HCT116 (cell line): Measurements from ENCODE around the gene GDE1. TPM values are rescaled to one million over a fixed set of nuclear protein-coding genes. Genes with fewer than 3 reads are reported as not detected.

Experiments
- ATAC-seq: fragments of 200-7000 bp; cut with Tn5 transposase; 2 replicates; pipeline ENCODE4 v1.9.1; 2020; ENCODE audit warnings: mild to moderate bottlenecking, moderate library complexity
- BruUV-seq: library from RNA; stranded (reverse); fragments of 400-500 nt; replicated peaks from 2 replicates; lab custom pipeline; 2021; lab: Mats Ljungman, UMichigan
- CTCF ChIA-PET: fragments of 300-600 bp; sonication (Branson Sonifier 250); formaldehyde crosslinking; loops from one replicate; lab custom pipeline; 2021; ENCODE audit warnings: antibody characterized with exemption; lab: Charles Lee
- POLR2A ChIA-PET: fragments of 300-600, 350-600 bp; sonication (Branson Sonifier 250); formaldehyde crosslinking; loops from one replicate; lab custom pipeline; 2021; ENCODE audit warnings: antibody characterized with exemption; lab: Charles Lee
- RAD21 ChIA-PET, 2 experiments: fragments of 300-600 bp; sonication (Branson Sonifier 250); formaldehyde crosslinking; loops; one replicate each; lab custom pipeline; 2023; ENCODE audit warnings: low total read pairs in 2 of 2; ENCODE audit not compliant: uncharacterized antibody in 2 of 2, unreplicated experiment in 2 of 2, low non-redundant PET in 1 of 2; lab: Charles Lee
- DNase-seq: peaks from one replicate; pipeline ENCODE4 v3.0.0-alpha.2; 2010; ENCODE audit warnings: low read depth, low spot score
- H2AFZ ChIP-seq: fragments of 200-600 bp; shearing (Covaris generic), sonication (generic); 2 replicates; pipeline ENCODE4 v1.6.1; 2017; ENCODE audit warnings: low read depth, mixed run types, mixed read lengths, antibody characterized with exemption, low read length; ENCODE audit not compliant: poor library complexity, severe bottlenecking
- H3K27ac ChIP-seq: 2 replicates; pipeline ENCODE4 v1.5.1; 2012; ENCODE audit warnings: low read depth, low read length
- H3K27me3 ChIP-seq: fragments of 200-600 bp; sonication (generic); 2 replicates; pipeline ENCODE4 v1.6.1; 2016; ENCODE audit warnings: mixed run types, low read length, mixed read lengths; ENCODE audit not compliant: insufficient read depth
- H3K36me3 ChIP-seq, 2 experiments: fragments of 200-500 bp in 1 of 2; fragments of 200-600 bp in 1 of 2; sonication (Bioruptor generic) in 1 of 2; sonication (generic) in 1 of 2; 2 replicates each; pipeline versions ENCODE4 v1.5.1 to v1.6.1; 2014 to 2016; ENCODE audit warnings: low read length in 2 of 2, inconsistent platforms in 1 of 2, mixed read lengths in 1 of 2, mixed run types in 1 of 2; ENCODE audit not compliant: insufficient read depth in 2 of 2, control insufficient read depth in 1 of 2
- H3K4me1 ChIP-seq, 2 experiments: fragments of 200-600 bp in 1 of 2; sonication (generic) in 1 of 2; 2 replicates each; pipeline versions ENCODE4 v1.5.1 to v1.6.1; 2012 to 2017; ENCODE audit warnings: low read length in 2 of 2, inconsistent platforms in 1 of 2, mild to moderate bottlenecking in 1 of 2, mixed read lengths in 1 of 2, mixed run types in 1 of 2, moderate library complexity in 1 of 2; ENCODE audit not compliant: insufficient read depth in 2 of 2, control insufficient read depth in 1 of 2
- H3K4me2 ChIP-seq: fragments of 200-600 bp; sonication (generic); 2 replicates; pipeline ENCODE4 v1.6.1; 2017; ENCODE audit warnings: mixed run types, low read length, mixed read lengths
- H3K4me3 ChIP-seq, 2 experiments: fragments of 200-600 bp in 1 of 2; sonication (generic) in 1 of 2; replicated peaks in 1 of 2; 2 replicates each; pipeline ENCODE4 v1.5.1; 2011 to 2016; ENCODE audit warnings: low read length in 2 of 2, control low read depth in 1 of 2, low read depth in 1 of 2, mild to moderate bottlenecking in 1 of 2, mixed read lengths in 1 of 2, mixed run types in 1 of 2
- H3K79me2 ChIP-seq: fragments of 200-600 bp; sonication (generic); 2 replicates; pipeline ENCODE4 v1.6.1; 2017; ENCODE audit warnings: mild to moderate bottlenecking, mixed run types, low read length, moderate library complexity, mixed read lengths; ENCODE audit not compliant: insufficient read depth
- H3K9ac ChIP-seq: fragments of 200-600 bp; sonication (generic); 2 replicates; pipeline ENCODE4 v1.6.1; 2016; ENCODE audit warnings: low read length, mixed read lengths
- H3K9me2 ChIP-seq: fragments of 200-600 bp; sonication (generic), shearing (Covaris generic); 2 replicates; pipeline ENCODE4 v1.6.1; 2017; ENCODE audit warnings: mixed run types, mild to moderate bottlenecking, moderate library complexity; ENCODE audit not compliant: insufficient read depth
- H3K9me3 ChIP-seq, 2 experiments: fragments of 200-500 bp in 1 of 2; fragments of 200-600 bp in 1 of 2; sonication (Bioruptor generic) in 1 of 2; sonication (generic) in 1 of 2; 2 replicates each; pipeline ENCODE4 v1.6.1; 2014 to 2017; ENCODE audit warnings: low read length in 2 of 2, mixed read lengths in 2 of 2, inconsistent platforms in 1 of 2, low read depth in 1 of 2, mild to moderate bottlenecking in 1 of 2, mixed run types in 1 of 2, moderate library complexity in 1 of 2; ENCODE audit not compliant: control insufficient read depth in 1 of 2, insufficient read depth in 1 of 2
- H4K20me1 ChIP-seq: fragments of 200-600 bp; sonication (generic), shearing (Covaris generic); 2 replicates; pipeline ENCODE4 v1.6.1; 2017; ENCODE audit warnings: mixed run types, mild to moderate bottlenecking, moderate library complexity; ENCODE audit not compliant: insufficient read depth
- ATF3 ChIP-seq: IDR thresholded peaks from 2 replicates; pipeline ENCODE4 v1.6.1; 2012
- CBX3 ChIP-seq: IDR thresholded peaks from 2 replicates; pipeline ENCODE4 v1.6.1; 2012; ENCODE audit warnings: low read depth
- EGR1 ChIP-seq: IDR thresholded peaks from 2 replicates; pipeline ENCODE4 v1.6.1; 2012; ENCODE audit warnings: low read depth
- ELF1 ChIP-seq: IDR thresholded peaks from 2 replicates; pipeline ENCODE4 v1.6.1; 2012; ENCODE audit warnings: low read depth, borderline replicate concordance
- EZH2 ChIP-seq: fragments of 200-600 bp; sonication (generic); IDR thresholded peaks from 2 replicates; pipeline ENCODE4 v1.6.1; 2017; ENCODE audit warnings: antibody characterized with exemption, mixed run types
- JUND ChIP-seq: IDR thresholded peaks from 2 replicates; pipeline ENCODE4 v1.6.1; 2012
- MAX ChIP-seq: IDR thresholded peaks from 2 replicates; pipeline ENCODE4 v1.6.1; 2012
- POLR2A ChIP-seq: IDR thresholded peaks from 2 replicates; pipeline ENCODE4 v1.7.0; 2011; ENCODE audit warnings: borderline replicate concordance; ENCODE audit not compliant: insufficient read depth, insufficient read length; ENCODE audit errors: extremely low read depth
- POLR2AphosphoS5 ChIP-seq: IDR thresholded peaks from 2 replicates; pipeline ENCODE4 v1.6.1; 2011; ENCODE audit warnings: mild to moderate bottlenecking, low read depth, low read length, moderate library complexity
- REST ChIP-seq: IDR thresholded peaks from 2 replicates; pipeline ENCODE4 v1.6.1; 2012; ENCODE audit warnings: low read depth
- SRF ChIP-seq: IDR thresholded peaks from 2 replicates; pipeline ENCODE4 v1.6.1; 2012; ENCODE audit warnings: low read depth
- YY1 ChIP-seq: IDR thresholded peaks from 2 replicates; pipeline ENCODE4 v1.6.1; 2011; ENCODE audit warnings: low read length, low read depth, moderate library complexity, mild to moderate bottlenecking; ENCODE audit not compliant: insufficient replicate concordance; ENCODE audit errors: extremely low read depth
- intact Hi-C: fragments of 100-400 bp; cut with micrococcal nuclease; formaldehyde crosslinking; loops from 2 replicates; pipeline ENCODE4 v1.10.0; 2022
- total RNA-seq: library from RNA; stranded (reverse); gene quantifications from one replicate; pipeline ENCODE4 v1.2.1, GENCODE V29; 2021; ENCODE audit not compliant: unreplicated experiment
- TF ChIP-seq, protein P1 (sequence below): IDR thresholded peaks from 2 replicates; pipeline ENCODE4 v1.6.1; 2011; ENCODE audit warnings: mild to moderate bottlenecking, low read length, moderate library complexity; ENCODE audit not compliant: insufficient replicate concordance; ENCODE audit errors: extremely low read depth
- TF ChIP-seq, protein P2 (sequence below), 3 experiments: fragments of 200-600 bp in 1 of 3; sonication (generic) in 1 of 3; IDR thresholded peaks in 2 of 3; conservative IDR thresholded peaks in 1 of 3; 2 replicates each; pipeline ENCODE4 v1.5.1; 2012 to 2017; ENCODE audit warnings: low read depth in 2 of 3, low read length in 2 of 3, antibody characterized with exemption in 1 of 3, borderline replicate concordance in 1 of 3, control low read depth in 1 of 3, mild to moderate bottlenecking in 1 of 3, mixed read lengths in 1 of 3, mixed run types in 1 of 3, moderate library complexity in 1 of 3; ENCODE audit not compliant: insufficient read depth in 1 of 3

Gene GDE1
- total RNA-seq, 1 experiment from 2014 or later = 47.1 TPM

- Histone ChIP-seq H3K4me1 (no peaks in the 10 kb centered on the region), H3K79me2 (no peaks in the 10 kb centered on the region), H3K9me3 (no peaks in the 10 kb centered on the region), H3K27me3 (no peaks in the 10 kb centered on the region), H3K36me3 (no peaks in the 10 kb centered on the region; a peak in 1 of 4 replicates), H2AFZ (no peak overlapping the region), H3K9ac (no peak overlapping the region), H3K9me2 (no peaks in the 10 kb centered on the region), H3K4me3 (no peak overlapping the region), H4K20me1 (no peaks in the 10 kb centered on the region), H3K27ac (no peak overlapping the region), H3K4me2 (no peak overlapping the region)
- intact Hi-C loops = no loop called here
- ChIA-PET POLR2A (interaction anchor here (0.7 kb wide), 1 partner anchor 34 kb away, joined by 8 read pairs; no protein-coding TSS in a partner anchor), RAD21 (no interaction called here), CTCF (no interaction called here)
- DNase-seq = no peak
- ATAC-seq = no peak
- TF ChIP-seq, protein P1, sequence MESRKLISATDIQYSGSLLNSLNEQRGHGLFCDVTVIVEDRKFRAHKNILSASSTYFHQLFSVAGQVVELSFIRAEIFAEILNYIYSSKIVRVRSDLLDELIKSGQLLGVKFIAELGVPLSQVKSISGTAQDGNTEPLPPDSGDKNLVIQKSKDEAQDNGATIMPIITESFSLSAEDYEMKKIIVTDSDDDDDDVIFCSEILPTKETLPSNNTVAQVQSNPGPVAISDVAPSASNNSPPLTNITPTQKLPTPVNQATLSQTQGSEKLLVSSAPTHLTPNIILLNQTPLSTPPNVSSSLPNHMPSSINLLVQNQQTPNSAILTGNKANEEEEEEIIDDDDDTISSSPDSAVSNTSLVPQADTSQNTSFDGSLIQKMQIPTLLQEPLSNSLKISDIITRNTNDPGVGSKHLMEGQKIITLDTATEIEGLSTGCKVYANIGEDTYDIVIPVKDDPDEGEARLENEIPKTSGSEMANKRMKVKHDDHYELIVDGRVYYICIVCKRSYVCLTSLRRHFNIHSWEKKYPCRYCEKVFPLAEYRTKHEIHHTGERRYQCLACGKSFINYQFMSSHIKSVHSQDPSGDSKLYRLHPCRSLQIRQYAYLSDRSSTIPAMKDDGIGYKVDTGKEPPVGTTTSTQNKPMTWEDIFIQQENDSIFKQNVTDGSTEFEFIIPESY = no peak
- TF ChIP-seq EZH2 (no peak), ATF3 (no peak), EGR1 (no peak), SRF (no peak), JUND (no peak), POLR2A (no peak), YY1 (no peak), MAX (no peak), REST (no peak), CBX3 (no peak), POLR2AphosphoS5 (no peak), ELF1 (no peak)
- TF ChIP-seq, protein P2, sequence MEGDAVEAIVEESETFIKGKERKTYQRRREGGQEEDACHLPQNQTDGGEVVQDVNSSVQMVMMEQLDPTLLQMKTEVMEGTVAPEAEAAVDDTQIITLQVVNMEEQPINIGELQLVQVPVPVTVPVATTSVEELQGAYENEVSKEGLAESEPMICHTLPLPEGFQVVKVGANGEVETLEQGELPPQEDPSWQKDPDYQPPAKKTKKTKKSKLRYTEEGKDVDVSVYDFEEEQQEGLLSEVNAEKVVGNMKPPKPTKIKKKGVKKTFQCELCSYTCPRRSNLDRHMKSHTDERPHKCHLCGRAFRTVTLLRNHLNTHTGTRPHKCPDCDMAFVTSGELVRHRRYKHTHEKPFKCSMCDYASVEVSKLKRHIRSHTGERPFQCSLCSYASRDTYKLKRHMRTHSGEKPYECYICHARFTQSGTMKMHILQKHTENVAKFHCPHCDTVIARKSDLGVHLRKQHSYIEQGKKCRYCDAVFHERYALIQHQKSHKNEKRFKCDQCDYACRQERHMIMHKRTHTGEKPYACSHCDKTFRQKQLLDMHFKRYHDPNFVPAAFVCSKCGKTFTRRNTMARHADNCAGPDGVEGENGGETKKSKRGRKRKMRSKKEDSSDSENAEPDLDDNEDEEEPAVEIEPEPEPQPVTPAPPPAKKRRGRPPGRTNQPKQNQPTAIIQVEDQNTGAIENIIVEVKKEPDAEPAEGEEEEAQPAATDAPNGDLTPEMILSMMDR (IDR thresholded peaks at IDR 0.05 in 2 of 3, conservative IDR thresholded peaks at IDR 0.05 in 1 of 3; ENCODE audit: borderline replicate concordance in 1 of 3, insufficient read depth in 1 of 3, low read depth in 2 of 3, low read length in 2 of 3) = no peak
- BruUV-seq = no TSS peak
These were observed 49.4 kb downstream of the GDE1 start for GRCh38 chr16:19472482-19472881.
